PC-3 (cell line): ENCODE measurements around the gene CFAP97D1. TPM values are rescaled to one million over a fixed set of nuclear protein-coding genes. Genes with fewer than 3 reads are reported as not detected.

Source experiments
- ATAC-seq: fragments of 200-7000 bp; cut with Tn5 transposase; 2 replicates; pipeline ENCODE4 v1.9.1; 2020; ENCODE audit warnings: mild to moderate bottlenecking, moderate library complexity
- BruUV-seq: library from RNA; stranded (reverse); fragments of 400-500 nt; replicated peaks from 2 replicates; lab custom pipeline; 2021; lab: Mats Ljungman, UMichigan
- CTCF ChIA-PET: fragments of 300-600 bp; sonication (Branson Sonifier 250); formaldehyde crosslinking; loops from one replicate; lab custom pipeline; 2022; ENCODE audit warnings: antibody characterized with exemption; lab: Charles Lee
- POLR2A ChIA-PET: fragments of 300-600 bp; sonication (Branson Sonifier 250); formaldehyde crosslinking; loops from one replicate; lab custom pipeline; 2022; ENCODE audit warnings: antibody characterized with exemption; ENCODE audit not compliant: unreplicated experiment; lab: Charles Lee
- DNase-seq: peaks from one replicate; pipeline ENCODE4 v3.0.0-alpha.2; 2015
- H2AFZ ChIP-seq: fragments of 300-600 bp; sonication (generic); 2 replicates; pipeline ENCODE4 v1.6.0; 2016; ENCODE audit warnings: antibody characterized with exemption, low read length
- H3F3A ChIP-seq: fragments of 300-600 bp; sonication (generic); one replicate; pipeline ENCODE4 v1.6.0; 2017; ENCODE audit warnings: antibody characterized with exemption, low read length, control low read depth, mild to moderate bottlenecking; ENCODE audit not compliant: unreplicated experiment
- H3K27ac ChIP-seq: fragments of 300-600 bp; sonication (generic); 2 replicates; pipeline ENCODE4 v1.5.1; 2016; ENCODE audit warnings: mild to moderate bottlenecking, low read length
- H3K27me3 ChIP-seq: fragments of 300-600 bp; sonication (generic); 2 replicates; pipeline ENCODE4 v1.6.1; 2016; ENCODE audit warnings: low read length, mixed read lengths
- H3K36me3 ChIP-seq: fragments of 300-600 bp; sonication (generic); 2 replicates; pipeline ENCODE4 v1.6.1; 2016; ENCODE audit warnings: low read depth, mixed run types, low read length, mixed read lengths
- H3K4me1 ChIP-seq: fragments of 300-600 bp; sonication (generic); 2 replicates; pipeline ENCODE4 v1.5.1; 2016; ENCODE audit warnings: low read length; ENCODE audit not compliant: insufficient read depth
- H3K4me2 ChIP-seq: fragments of 300-600 bp; sonication (generic); 2 replicates; pipeline ENCODE4 v1.6.0; 2016; ENCODE audit warnings: low read length
- H3K4me3 ChIP-seq: fragments of 300-600 bp; sonication (generic); 2 replicates; pipeline ENCODE4 v1.5.1; 2016; ENCODE audit warnings: mild to moderate bottlenecking, low read length, mixed read lengths
- H3K79me2 ChIP-seq: fragments of 300-600 bp; sonication (generic); 2 replicates; pipeline ENCODE4 v1.6.1; 2017; ENCODE audit warnings: low read length, mixed read lengths
- H3K9ac ChIP-seq: fragments of 300-600 bp; sonication (generic); 2 replicates; pipeline ENCODE4 v1.6.0; 2016; ENCODE audit warnings: mild to moderate bottlenecking, low read length
- H3K9me2 ChIP-seq: fragments of 300-600 bp; sonication (generic); replicated peaks from 2 replicates; pipeline ENCODE4 v1.6.1; 2016; ENCODE audit warnings: mixed run types, low read length, mixed read lengths
- H3K9me3 ChIP-seq: fragments of 300-600 bp; sonication (generic); 2 replicates; pipeline ENCODE4 v1.6.1; 2016; ENCODE audit warnings: low read length, mixed read lengths
- H4K20me1 ChIP-seq: fragments of 300-600 bp; sonication (generic); 2 replicates; pipeline ENCODE4 v1.6.1; 2016; ENCODE audit warnings: low read length, mixed read lengths
- EZH2 ChIP-seq: fragments of 300-600 bp; sonication (generic); IDR thresholded peaks from one replicate; pipeline ENCODE4 v1.6.1; 2017; ENCODE audit warnings: antibody characterized with exemption, mild to moderate bottlenecking, low read length; ENCODE audit not compliant: unreplicated experiment
- EZH2phosphoT487 ChIP-seq: fragments of 300-600 bp; sonication (generic); IDR thresholded peaks from 2 replicates; pipeline ENCODE4 v1.6.1; 2018; ENCODE audit warnings: mild to moderate bottlenecking, antibody characterized with exemption, low read length, borderline replicate concordance
- intact Hi-C: fragments of 100-400 bp; cut with micrococcal nuclease; formaldehyde crosslinking; loops from 2 replicates; pipeline ENCODE4 v1.9.0; 2023
- total RNA-seq: library from RNA; depleted of rRNA; stranded (reverse); fragments of >200 nt; gene quantifications from 2 replicates; pipeline ENCODE4 v1.2.3, GENCODE V29; 2014
- TF ChIP-seq, protein P1 (sequence below): fragments of 300-600 bp; sonication (generic); conservative IDR thresholded peaks from 2 replicates; pipeline ENCODE4 v1.5.1; 2017; ENCODE audit warnings: antibody characterized with exemption, low read depth, mild to moderate bottlenecking, low read length

Gene CFAP97D1
- total RNA-seq, 1 experiment from 2014 or later, result 0.29 TPM

DNA sequence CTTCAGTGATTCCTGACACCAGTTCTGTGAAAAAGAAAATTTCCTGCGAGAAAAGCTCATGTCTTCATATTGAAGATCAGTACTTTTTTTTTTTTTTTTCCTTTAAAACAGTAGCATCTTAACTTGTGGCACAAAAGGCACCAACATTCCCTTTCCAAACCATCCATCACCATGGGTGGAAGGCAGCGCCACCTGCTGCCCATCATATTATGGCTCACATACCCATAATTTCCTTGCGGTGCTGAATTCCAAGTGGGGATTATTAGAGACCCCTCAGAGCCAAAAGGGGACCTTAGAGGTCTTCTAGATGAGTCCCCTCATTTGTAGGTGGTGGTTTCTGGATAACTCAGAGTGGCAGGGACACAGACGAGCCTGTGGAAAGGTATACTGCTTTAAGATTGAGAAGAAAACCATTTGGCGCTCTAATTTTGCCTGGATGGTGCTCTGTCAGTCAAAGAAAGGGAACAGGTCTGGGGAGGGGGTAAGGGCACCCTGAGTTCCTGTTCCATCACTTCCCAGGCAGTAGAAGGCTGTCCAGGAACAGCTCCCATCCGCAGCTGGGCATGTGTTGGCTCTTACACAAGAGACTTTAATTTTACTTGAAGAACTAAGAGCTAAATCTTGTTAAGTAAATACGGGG is 13.7 kb upstream of the CFAP97D1 start:
- no peaks in the 10 kb centered on the region for H3F3A ChIP-seq
- no peak overlapping the region for H3K9ac ChIP-seq
- H4K20me1 ChIP-seq, result no peaks in the 10 kb centered on the region
- ChIA-PET CTCF (interaction anchor here (0.7 to 1.3 kb wide), 3 partner anchors 9 to 82 kb away, joined by 3 to 5 read pairs (median 4); no protein-coding TSS in a partner anchor), POLR2A (interaction anchor here (0.5 kb wide), 1 partner anchor 14 kb away, joined by 17 read pairs; the partner anchor contains the start of gene CFAP97D1)
- no peak overlapping the region for H2AFZ ChIP-seq
- H3K4me2 ChIP-seq, result no peak overlapping the region
- no peaks in the 10 kb centered on the region for H3K9me3 ChIP-seq
- TF ChIP-seq, protein P1, sequence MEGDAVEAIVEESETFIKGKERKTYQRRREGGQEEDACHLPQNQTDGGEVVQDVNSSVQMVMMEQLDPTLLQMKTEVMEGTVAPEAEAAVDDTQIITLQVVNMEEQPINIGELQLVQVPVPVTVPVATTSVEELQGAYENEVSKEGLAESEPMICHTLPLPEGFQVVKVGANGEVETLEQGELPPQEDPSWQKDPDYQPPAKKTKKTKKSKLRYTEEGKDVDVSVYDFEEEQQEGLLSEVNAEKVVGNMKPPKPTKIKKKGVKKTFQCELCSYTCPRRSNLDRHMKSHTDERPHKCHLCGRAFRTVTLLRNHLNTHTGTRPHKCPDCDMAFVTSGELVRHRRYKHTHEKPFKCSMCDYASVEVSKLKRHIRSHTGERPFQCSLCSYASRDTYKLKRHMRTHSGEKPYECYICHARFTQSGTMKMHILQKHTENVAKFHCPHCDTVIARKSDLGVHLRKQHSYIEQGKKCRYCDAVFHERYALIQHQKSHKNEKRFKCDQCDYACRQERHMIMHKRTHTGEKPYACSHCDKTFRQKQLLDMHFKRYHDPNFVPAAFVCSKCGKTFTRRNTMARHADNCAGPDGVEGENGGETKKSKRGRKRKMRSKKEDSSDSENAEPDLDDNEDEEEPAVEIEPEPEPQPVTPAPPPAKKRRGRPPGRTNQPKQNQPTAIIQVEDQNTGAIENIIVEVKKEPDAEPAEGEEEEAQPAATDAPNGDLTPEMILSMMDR, result peak; percentile 98
- no peak for TF ChIP-seq EZH2
- intact Hi-C loops, result loop anchor here (1.0 kb wide), 1 partner anchor 80 kb away; no protein-coding TSS in a partner anchor
- no peaks in the 10 kb centered on the region for H3K4me1 ChIP-seq
- H3K79me2 ChIP-seq, result no peaks in the 10 kb centered on the region
- no peaks in the 10 kb centered on the region for H3K9me2 ChIP-seq
- DNase-seq (peak; percentile 78), ATAC-seq (peak; percentile 63)
- no peak overlapping the region for H3K27ac ChIP-seq
- H3K36me3 ChIP-seq, result peaks cover 13% of the 10 kb centered on the region; the same call in 1 of the 2 replicates
- H3K27me3 ChIP-seq, result no peaks in the 10 kb centered on the region
- no peak overlapping the region for H3K4me3 ChIP-seq
- BruUV-seq, result no TSS peak

DNA sequence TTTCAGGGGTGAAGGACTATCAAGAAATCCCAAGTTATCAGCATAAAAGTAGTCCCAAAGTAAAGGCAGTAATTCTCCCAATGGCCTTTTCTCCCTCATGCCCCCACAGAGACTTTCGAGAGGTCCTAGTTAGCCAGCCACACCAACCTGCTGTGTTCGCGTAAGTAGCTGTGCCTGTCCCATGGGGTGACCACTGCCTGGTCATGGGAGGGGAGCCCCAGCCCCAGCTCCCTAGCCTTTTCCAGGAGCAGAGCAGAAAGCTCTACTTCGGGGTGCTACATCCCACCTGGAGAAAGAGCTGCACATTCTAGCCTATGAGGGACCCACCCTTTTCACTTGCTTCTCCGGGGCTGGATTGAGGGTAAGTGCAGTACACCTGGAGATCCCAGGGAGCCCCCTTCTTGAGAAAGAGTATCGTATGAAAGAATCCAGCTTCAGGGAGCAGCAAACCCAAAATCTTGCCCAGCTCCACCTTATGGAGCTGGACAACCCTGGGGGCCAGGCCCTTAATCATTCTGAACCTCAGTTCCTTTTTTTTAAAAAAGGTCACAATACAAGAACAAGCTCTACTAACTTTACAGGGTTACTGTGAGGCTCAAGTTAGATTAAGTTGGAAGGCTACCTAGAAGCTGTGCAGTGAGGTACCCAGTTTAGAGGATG is 13.1 kb upstream of the CFAP97D1 start:
- peaks cover 16% of the 10 kb centered on the region; the same call in 1 of the 2 replicates for H3K36me3 ChIP-seq
- H3K27me3 ChIP-seq, result no peaks in the 10 kb centered on the region
- ATAC-seq (no peak), DNase-seq (no peak)
- no peak overlapping the region for H3K9ac ChIP-seq
- no peak overlapping the region for H3K4me3 ChIP-seq
- H3K9me3 ChIP-seq, result no peaks in the 10 kb centered on the region
- TF ChIP-seq, protein P1, result no peak
- TF ChIP-seq EZH2phosphoT487, result no peak
- no peak overlapping the region for H3K27ac ChIP-seq
- POLR2A ChIA-PET, result interaction anchor here (0.5 kb wide), 1 partner anchor 13 kb away, joined by 17 read pairs; the partner anchor contains the start of gene CFAP97D1
- H2AFZ ChIP-seq, result no peak overlapping the region
- no peaks in the 10 kb centered on the region for H3K79me2 ChIP-seq
- BruUV-seq, result no TSS peak
- intact Hi-C loops, result loop anchor here (1.0 kb wide), 1 partner anchor 79 kb away; no protein-coding TSS in a partner anchor
- H3F3A ChIP-seq, result no peaks in the 10 kb centered on the region
- H3K9me2 ChIP-seq, result no peaks in the 10 kb centered on the region
- H3K4me2 ChIP-seq, result no peak overlapping the region
- CTCF ChIA-PET, result interaction anchor here (1.2 to 1.3 kb wide), 2 partner anchors 73 to 79 kb away, joined by 5 read pairs; no protein-coding TSS in a partner anchor
- H4K20me1 ChIP-seq, result no peaks in the 10 kb centered on the region
- H3K4me1 ChIP-seq, result no peaks in the 10 kb centered on the region
